ENCODE results near the gene ARL5B.

Gene ARL5B

GRCh38 chr10:18659125-18659818 is at the start of gene ARL5B (continued):
- TF ChIP-seq, protein P1, sequence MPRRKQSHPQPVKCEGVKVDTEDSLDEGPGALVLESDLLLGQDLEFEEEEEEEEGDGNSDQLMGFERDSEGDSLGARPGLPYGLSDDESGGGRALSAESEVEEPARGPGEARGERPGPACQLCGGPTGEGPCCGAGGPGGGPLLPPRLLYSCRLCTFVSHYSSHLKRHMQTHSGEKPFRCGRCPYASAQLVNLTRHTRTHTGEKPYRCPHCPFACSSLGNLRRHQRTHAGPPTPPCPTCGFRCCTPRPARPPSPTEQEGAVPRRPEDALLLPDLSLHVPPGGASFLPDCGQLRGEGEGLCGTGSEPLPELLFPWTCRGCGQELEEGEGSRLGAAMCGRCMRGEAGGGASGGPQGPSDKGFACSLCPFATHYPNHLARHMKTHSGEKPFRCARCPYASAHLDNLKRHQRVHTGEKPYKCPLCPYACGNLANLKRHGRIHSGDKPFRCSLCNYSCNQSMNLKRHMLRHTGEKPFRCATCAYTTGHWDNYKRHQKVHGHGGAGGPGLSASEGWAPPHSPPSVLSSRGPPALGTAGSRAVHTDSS (tag by site-specific recombination; IDR thresholded peaks at IDR 0.05), result no peak
- TF ChIP-seq ZBTB21 (tag by site-specific recombination; IDR thresholded peaks at IDR 0.05), result peak; percentile 95
- TF ChIP-seq YY1 (tag by site-specific recombination; IDR thresholded peaks at IDR 0.05), result peak; percentile 24; the same call in 1 of the 2 replicates
- TF ChIP-seq ZBTB11 (tag by site-specific recombination; conservative IDR thresholded peaks at IDR 0.05; ENCODE audit: low read depth), result peak; percentile 96
- no peak for TF ChIP-seq ZNF654 (tag by site-specific recombination; IDR thresholded peaks at IDR 0.05; ENCODE audit: low read depth)
- peak; percentile 86 for TF ChIP-seq PRDM10 (tag by site-specific recombination; IDR thresholded peaks at IDR 0.05)
- TF ChIP-seq ZNF624 (tag by site-specific recombination; IDR thresholded peaks at IDR 0.05), result no peak
- peak; percentile 95 for TF ChIP-seq PRDM1 (tag by site-specific recombination; IDR thresholded peaks at IDR 0.05)
- no peak for TF ChIP-seq ZNF785 (tag by site-specific recombination; IDR thresholded peaks at IDR 0.05)
- no peak for TF ChIP-seq ZNF529 (tag by site-specific recombination; IDR thresholded peaks at IDR 0.05; ENCODE audit: insufficient replicate concordance)
- peak; percentile 50 for TF ChIP-seq GLIS1 (tag by site-specific recombination; IDR thresholded peaks at IDR 0.05)
- TF ChIP-seq SP3 (tag by site-specific recombination; IDR thresholded peaks at IDR 0.05), result peak; percentile 87
- no peak for TF ChIP-seq KLF7 (tag by site-specific recombination; IDR thresholded peaks at IDR 0.05; ENCODE audit: borderline replicate concordance)
- TF ChIP-seq ZBTB7A (tag by site-specific recombination; IDR thresholded peaks at IDR 0.05; ENCODE audit: low read depth), result peak; percentile 25; the same call in 1 of the 2 replicates
- no peak for TF ChIP-seq ZNF211 (tag by site-specific recombination; IDR thresholded peaks at IDR 0.05; ENCODE audit: low read depth)
- no peak for TF ChIP-seq ZNF791 (tag by site-specific recombination; IDR thresholded peaks at IDR 0.05)
- TF ChIP-seq BCL11B (tag by site-specific recombination; IDR thresholded peaks at IDR 0.05; ENCODE audit: low read depth), result no peak
- TF ChIP-seq ZNF157 (tag by site-specific recombination; IDR thresholded peaks at IDR 0.05), result no peak
- TF ChIP-seq, protein P2, sequence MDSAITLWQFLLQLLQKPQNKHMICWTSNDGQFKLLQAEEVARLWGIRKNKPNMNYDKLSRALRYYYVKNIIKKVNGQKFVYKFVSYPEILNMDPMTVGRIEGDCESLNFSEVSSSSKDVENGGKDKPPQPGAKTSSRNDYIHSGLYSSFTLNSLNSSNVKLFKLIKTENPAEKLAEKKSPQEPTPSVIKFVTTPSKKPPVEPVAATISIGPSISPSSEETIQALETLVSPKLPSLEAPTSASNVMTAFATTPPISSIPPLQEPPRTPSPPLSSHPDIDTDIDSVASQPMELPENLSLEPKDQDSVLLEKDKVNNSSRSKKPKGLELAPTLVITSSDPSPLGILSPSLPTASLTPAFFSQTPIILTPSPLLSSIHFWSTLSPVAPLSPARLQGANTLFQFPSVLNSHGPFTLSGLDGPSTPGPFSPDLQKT (IDR thresholded peaks at IDR 0.05; ENCODE audit: borderline replicate concordance, low read depth, low read length), result peak; percentile 62; the same call in 1 of the 2 replicates
- peak; percentile 88 for TF ChIP-seq ZNF76 (tag by site-specific recombination; IDR thresholded peaks at IDR 0.05; ENCODE audit: borderline replicate concordance, low read depth)
- TF ChIP-seq ZFP37 (tag by site-specific recombination; IDR thresholded peaks at IDR 0.05), result peak; percentile 71; the same call in 1 of the 2 replicates
- no peak for TF ChIP-seq ZNF311 (tag by site-specific recombination; IDR thresholded peaks at IDR 0.05; ENCODE audit: borderline replicate concordance)
- peak; percentile 94 for TF ChIP-seq SP2 (tag by site-specific recombination; IDR thresholded peaks at IDR 0.05)
- 0 out of 2 replicates have a peak, but pooled peaks have one; percentile 29 for TF ChIP-seq ZSCAN30 (tag by site-specific recombination; IDR thresholded peaks at IDR 0.05)
- 0 out of 2 replicates have a peak, but pooled peaks have one; percentile 50 for TF ChIP-seq ZNF501 (tag by site-specific recombination; IDR thresholded peaks at IDR 0.05)
- no peak for TF ChIP-seq ZNF23 (tag by site-specific recombination; IDR thresholded peaks at IDR 0.05; ENCODE audit: borderline replicate concordance)
- TF ChIP-seq ZNF202 (tag by site-specific recombination; IDR thresholded peaks at IDR 0.05; ENCODE audit: borderline replicate concordance), result no peak
- TF ChIP-seq, protein P3, sequence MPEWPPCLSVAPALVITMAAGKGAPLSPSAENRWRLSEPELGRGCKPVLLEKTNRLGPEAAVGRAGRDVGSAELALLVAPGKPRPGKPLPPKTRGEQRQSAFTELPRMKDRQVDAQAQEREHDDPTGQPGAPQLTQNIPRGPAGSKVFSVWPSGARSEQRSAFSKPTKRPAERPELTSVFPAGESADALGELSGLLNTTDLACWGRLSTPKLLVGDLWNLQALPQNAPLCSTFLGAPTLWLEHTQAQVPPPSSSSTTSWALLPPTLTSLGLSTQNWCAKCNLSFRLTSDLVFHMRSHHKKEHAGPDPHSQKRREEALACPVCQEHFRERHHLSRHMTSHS (tag by site-specific recombination; IDR thresholded peaks at IDR 0.05), result no peak
- TF ChIP-seq ZNF239 (tag by site-specific recombination; IDR thresholded peaks at IDR 0.05), result no peak
- no peak for TF ChIP-seq ZNF324 (tag by site-specific recombination; IDR thresholded peaks at IDR 0.05)

Data from HEK293 (cell line).